Panc1 (cell line): ENCODE data around the gene ATXN1L.
"Not testable (repeated sequence)": the region's sequence is repeated elsewhere in the genome, so short reads cannot be mapped to it uniquely, and the experiment has no call there.

Experiments used
- CTCF ChIP-seq: fragments of 450-650 bp; IDR thresholded peaks from 2 replicates; pipeline ENCODE4 v1.5.1; 2017; ENCODE audit warnings: mild to moderate bottlenecking
- POLR2AphosphoS5 ChIP-seq: IDR thresholded peaks from 2 replicates; pipeline ENCODE4 v1.6.1; 2012; ENCODE audit warnings: mild to moderate bottlenecking, low read depth, low read length, moderate library complexity
- REST ChIP-seq, 2 experiments: IDR thresholded peaks; 2 replicates each; pipeline ENCODE4 v1.6.1; 2011 to 2012; ENCODE audit warnings: low read depth in 2 of 2, control low read depth in 1 of 2, low read length in 1 of 2, mild to moderate bottlenecking in 1 of 2, moderate library complexity in 1 of 2; ENCODE audit not compliant: insufficient read depth in 1 of 2
- SIN3A ChIP-seq: IDR thresholded peaks from 2 replicates; pipeline ENCODE4 v1.6.1; 2012; ENCODE audit warnings: low read depth, mild to moderate bottlenecking, low read length, moderate library complexity, borderline replicate concordance; ENCODE audit not compliant: insufficient read depth

GRCh38 chr16:71832112-71832511, 13.7 kb upstream of the ATXN1L start:
- TF ChIP-seq CTCF; REST (IDR thresholded peaks at IDR 0.05; ENCODE audit: insufficient read depth in 1 of 2, low read depth in 2 of 2, low read length in 1 of 2); POLR2AphosphoS5; SIN3A: not testable (repeated sequence)
